SKM-1 treated with dmso at 0.1 percent for 144 hours (cell line): Measurements from ENCODE around the gene ROR1.

Experiments used
- DNase-seq: peaks from one replicate; lab custom pipeline; 2025; ENCODE audit not compliant: unreplicated experiment; lab: John Stamatoyannopoulos, UW

Gene ROR1

GRCh38 chr1:63773815-63774616 lies at the start of gene ROR1:
Gene ROR1, plus strand, starts transcription at chr1:63774017.
- DNase-seq = peak; percentile 86

GRCh38 chr1:63724375-63724899 lies 49.4 kb upstream of the ROR1 start:
- no peak for DNase-seq

GRCh38 chr1:63728611-63729226 lies 45.1 kb upstream of the ROR1 start:
- no peak for DNase-seq

- DNase-seq = no peak
Observed at GRCh38 chr1:63729227-63729620, 44.6 kb upstream of the ROR1 start.

- peak; percentile 19 for DNase-seq
Observed at GRCh38 chr1:63730211-63730610, 43.6 kb upstream of the ROR1 start.

GRCh38 chr1:63731117-63732043 lies 42.4 kb upstream of the ROR1 start:
- no peak for DNase-seq

GRCh38 chr1:63732666-63733065 lies 41.2 kb upstream of the ROR1 start:
- no peak for DNase-seq

GRCh38 chr1:63738772-63739171 lies 35.0 kb upstream of the ROR1 start:
- no peak for DNase-seq

GRCh38 chr1:63739452-63739851 lies 34.4 kb upstream of the ROR1 start:
- no peak for DNase-seq

- no peak for DNase-seq
Observed at GRCh38 chr1:63740432-63740831, 33.4 kb upstream of the ROR1 start.

GRCh38 chr1:63742526-63742925 lies 31.3 kb upstream of the ROR1 start:
- DNase-seq = peak; percentile 42

- no peak for DNase-seq
Observed at GRCh38 chr1:63743781-63744180, 30.0 kb upstream of the ROR1 start.

- DNase-seq = peak; percentile 56
Observed at GRCh38 chr1:63746129-63746864, 27.5 kb upstream of the ROR1 start.

GRCh38 chr1:63747445-63747844 lies 26.4 kb upstream of the ROR1 start:
- DNase-seq = no peak

- no peak for DNase-seq
Observed at GRCh38 chr1:63748046-63748580, 25.7 kb upstream of the ROR1 start.

- DNase-seq = no peak
Observed at GRCh38 chr1:63748641-63749040, 25.2 kb upstream of the ROR1 start.

GRCh38 chr1:63750721-63751120 lies 23.1 kb upstream of the ROR1 start:
- DNase-seq = no peak

- no peak for DNase-seq
Observed at GRCh38 chr1:63752176-63752575, 21.6 kb upstream of the ROR1 start.

GRCh38 chr1:63753591-63753990 lies 20.2 kb upstream of the ROR1 start:
- no peak for DNase-seq

- no peak for DNase-seq
Observed at GRCh38 chr1:63756839-63757238, 17.0 kb upstream of the ROR1 start.
